ENCODE measurements around the gene TMSB10.

GRCh38 chr2:84923009-84923408, 17.6 kb downstream of the TMSB10 start:
- TF ChIP-seq, protein P1, sequence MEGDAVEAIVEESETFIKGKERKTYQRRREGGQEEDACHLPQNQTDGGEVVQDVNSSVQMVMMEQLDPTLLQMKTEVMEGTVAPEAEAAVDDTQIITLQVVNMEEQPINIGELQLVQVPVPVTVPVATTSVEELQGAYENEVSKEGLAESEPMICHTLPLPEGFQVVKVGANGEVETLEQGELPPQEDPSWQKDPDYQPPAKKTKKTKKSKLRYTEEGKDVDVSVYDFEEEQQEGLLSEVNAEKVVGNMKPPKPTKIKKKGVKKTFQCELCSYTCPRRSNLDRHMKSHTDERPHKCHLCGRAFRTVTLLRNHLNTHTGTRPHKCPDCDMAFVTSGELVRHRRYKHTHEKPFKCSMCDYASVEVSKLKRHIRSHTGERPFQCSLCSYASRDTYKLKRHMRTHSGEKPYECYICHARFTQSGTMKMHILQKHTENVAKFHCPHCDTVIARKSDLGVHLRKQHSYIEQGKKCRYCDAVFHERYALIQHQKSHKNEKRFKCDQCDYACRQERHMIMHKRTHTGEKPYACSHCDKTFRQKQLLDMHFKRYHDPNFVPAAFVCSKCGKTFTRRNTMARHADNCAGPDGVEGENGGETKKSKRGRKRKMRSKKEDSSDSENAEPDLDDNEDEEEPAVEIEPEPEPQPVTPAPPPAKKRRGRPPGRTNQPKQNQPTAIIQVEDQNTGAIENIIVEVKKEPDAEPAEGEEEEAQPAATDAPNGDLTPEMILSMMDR (IDR thresholded peaks at IDR 0.05; ENCODE audit: low read depth, low read length), result no peak
- TF ChIP-seq POLR2A (IDR thresholded peaks at IDR 0.05; ENCODE audit: extremely low read depth, insufficient read length), result no peak

All from NB4 (cell line).